Astrocyte of the cerebellum (primary cell): ENCODE data around the gene KLF13.
A peak's percentile ranks its signal among the peaks of the same experiment; 100 is the strongest.

Experiments used
- DNase-seq: peaks from one replicate; pipeline ENCODE4 v3.0.0-alpha.2; 2011; ENCODE audit warnings: low read depth
- H3K4me3 ChIP-seq: 2 replicates; pipeline ENCODE4 v1.5.1; 2011; ENCODE audit warnings: mild to moderate bottlenecking, low read depth, low read length, moderate library complexity
- in situ Hi-C: cut with HindIII; loops from 2 replicates; pipeline ENCODE4 v1.10.0; 2017; ENCODE audit warnings: low sequenced_read_pairs
- TF ChIP-seq, protein P1 (sequence below): IDR thresholded peaks from 2 replicates; pipeline ENCODE4 v1.5.1; 2012; ENCODE audit warnings: low read length, low read depth, moderate library complexity, mild to moderate bottlenecking; ENCODE audit errors: missing control alignments

KLF13 gene

DNA sequence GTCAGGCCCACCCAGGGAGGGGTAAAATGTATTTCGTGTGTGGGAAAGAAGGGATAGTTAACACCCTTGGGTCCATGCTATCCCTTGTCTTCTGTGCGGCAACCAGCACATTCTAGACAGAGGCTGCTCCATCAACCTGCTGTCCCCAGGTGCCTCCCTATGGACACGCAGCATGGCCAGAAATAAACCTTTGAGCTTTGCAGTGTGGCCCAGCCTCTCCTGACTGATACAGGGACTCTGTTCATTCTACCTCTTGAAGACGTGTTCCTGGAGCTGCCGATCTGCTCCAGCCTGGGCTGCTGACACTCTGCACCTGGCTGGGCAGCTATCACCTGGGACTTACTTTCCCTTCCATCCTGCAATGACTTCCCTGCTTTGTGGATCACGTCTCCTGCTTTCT lies 4.1 kb upstream of the KLF13 start:
- in situ Hi-C loops = no loop called here

DNA sequence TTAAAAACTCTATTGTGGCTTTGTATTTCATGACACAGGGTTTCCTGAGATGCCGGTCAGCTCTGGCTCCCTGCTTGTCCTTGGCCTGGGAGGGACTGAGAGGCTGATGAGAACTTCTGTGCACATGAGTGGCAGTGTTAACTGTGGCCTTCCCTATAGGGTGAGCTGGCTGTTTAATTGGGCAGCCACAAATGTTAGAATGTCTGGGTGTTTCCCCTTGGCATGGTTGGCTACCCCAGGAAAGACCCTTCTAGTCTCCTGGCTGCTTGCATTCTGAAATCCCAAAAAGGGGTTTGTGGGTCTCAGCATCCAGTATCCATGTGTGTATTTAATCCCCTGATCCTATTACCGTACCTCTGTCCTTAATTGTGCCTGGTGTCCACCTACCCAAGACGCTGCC lies 3.0 kb upstream of the KLF13 start:
- in situ Hi-C loops = no loop called here
- no peak overlapping the region for H3K4me3 ChIP-seq
- TF ChIP-seq, protein P1, sequence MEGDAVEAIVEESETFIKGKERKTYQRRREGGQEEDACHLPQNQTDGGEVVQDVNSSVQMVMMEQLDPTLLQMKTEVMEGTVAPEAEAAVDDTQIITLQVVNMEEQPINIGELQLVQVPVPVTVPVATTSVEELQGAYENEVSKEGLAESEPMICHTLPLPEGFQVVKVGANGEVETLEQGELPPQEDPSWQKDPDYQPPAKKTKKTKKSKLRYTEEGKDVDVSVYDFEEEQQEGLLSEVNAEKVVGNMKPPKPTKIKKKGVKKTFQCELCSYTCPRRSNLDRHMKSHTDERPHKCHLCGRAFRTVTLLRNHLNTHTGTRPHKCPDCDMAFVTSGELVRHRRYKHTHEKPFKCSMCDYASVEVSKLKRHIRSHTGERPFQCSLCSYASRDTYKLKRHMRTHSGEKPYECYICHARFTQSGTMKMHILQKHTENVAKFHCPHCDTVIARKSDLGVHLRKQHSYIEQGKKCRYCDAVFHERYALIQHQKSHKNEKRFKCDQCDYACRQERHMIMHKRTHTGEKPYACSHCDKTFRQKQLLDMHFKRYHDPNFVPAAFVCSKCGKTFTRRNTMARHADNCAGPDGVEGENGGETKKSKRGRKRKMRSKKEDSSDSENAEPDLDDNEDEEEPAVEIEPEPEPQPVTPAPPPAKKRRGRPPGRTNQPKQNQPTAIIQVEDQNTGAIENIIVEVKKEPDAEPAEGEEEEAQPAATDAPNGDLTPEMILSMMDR = no peak
- DNase-seq = no peak

More for the DNA sequence above, 4.1 kb upstream of the KLF13 start:
- TF ChIP-seq, protein P1 = no peak
- H3K4me3 ChIP-seq = no peak overlapping the region
- no peak for DNase-seq

DNA sequence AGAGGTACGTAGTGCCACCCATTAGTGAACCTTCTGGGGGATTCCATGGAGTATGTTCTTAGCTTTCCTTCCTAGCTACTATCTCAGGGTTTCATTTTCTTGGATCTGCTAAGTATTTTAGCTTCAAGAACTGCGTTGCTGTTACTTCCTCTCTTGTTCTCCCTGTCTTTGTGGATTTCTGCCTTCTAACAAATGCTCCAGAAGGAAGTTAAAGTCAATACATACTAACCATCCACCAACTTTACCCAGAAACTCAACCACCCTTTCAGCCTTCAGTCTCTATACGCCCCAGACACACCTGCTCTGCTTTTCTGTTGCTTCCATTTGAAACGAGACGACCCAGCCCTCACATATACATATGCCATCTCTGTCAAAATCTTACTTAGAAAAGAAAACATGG lies 2.4 kb upstream of the KLF13 start:
- no peak overlapping the region for H3K4me3 ChIP-seq
- in situ Hi-C loops = no loop called here
- TF ChIP-seq, protein P1 = no peak
- no peak for DNase-seq

DNA sequence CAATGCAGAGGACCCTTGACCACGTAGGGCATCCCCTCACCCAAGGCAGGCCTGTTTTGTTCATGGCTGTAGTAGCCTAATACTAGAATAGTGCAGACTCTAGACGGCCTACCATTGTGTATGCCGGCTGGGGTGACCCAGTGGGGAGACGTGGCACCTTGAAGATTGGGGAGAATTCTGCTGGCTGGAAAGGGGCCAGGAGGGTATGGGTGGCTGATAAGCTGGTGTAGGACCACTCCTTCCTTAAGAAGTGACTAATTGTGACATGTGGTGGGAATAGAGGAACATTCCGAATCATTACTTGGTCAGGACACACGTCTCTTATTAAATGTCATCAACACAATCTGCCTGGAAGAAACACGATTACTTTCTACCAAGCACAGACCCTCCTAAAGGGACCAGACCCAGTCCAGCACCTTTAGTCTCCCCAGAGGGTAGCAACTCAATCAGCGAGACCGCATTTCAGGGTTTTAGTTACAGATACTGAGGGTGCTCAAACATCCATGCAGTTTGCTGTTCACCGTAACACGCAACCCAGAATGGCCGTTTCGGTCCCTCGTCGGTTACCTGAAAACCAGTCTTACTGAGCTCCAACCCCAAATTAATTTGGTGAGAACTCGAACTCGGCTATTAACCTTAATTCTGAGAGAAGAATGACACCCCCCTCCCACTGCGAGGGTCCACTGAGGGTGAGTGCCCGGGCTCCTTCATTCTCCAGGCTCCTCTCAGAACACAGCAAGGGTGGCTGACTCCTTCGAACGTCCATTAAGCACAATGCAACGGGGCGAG lies 1.6 kb upstream of the KLF13 start:
- DNase-seq = no peak
- TF ChIP-seq, protein P1 = no peak
- in situ Hi-C loops = no loop called here
- H3K4me3 ChIP-seq = peak overlapping the region; percentile 63

DNA sequence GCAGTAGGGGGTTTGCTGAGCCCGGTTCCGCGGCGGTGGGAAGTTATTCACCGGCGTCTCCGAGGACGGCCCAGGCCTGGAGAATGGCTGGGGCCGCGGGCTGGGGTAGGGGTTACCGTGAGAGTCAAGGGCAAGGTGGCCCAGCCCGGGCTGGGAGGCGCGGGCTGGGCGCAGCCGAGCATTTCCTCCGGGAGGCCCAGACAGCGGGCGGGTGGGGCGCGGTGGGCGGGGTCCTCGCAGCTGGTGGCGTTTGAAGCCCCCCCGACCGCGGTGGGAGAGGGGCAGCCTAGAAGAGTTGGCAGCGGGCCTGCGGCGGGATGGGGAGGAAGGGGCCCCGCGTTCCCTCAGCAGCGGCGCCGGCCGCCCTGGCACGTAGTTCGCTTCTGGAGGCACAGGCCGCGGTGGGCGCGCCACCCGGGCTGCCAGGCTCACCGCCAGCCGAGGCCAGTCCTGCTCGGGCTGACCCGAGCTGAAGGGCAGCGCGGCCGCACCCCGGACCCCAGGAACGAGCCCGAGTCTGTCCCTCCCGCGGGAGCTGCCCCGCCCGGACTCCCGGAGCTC lies 960 bp upstream of the KLF13 start:
- in situ Hi-C loops = no loop called here
- H3K4me3 ChIP-seq = peak overlapping the region; percentile 63
- no peak for DNase-seq
- TF ChIP-seq, protein P1 = no peak

DNA sequence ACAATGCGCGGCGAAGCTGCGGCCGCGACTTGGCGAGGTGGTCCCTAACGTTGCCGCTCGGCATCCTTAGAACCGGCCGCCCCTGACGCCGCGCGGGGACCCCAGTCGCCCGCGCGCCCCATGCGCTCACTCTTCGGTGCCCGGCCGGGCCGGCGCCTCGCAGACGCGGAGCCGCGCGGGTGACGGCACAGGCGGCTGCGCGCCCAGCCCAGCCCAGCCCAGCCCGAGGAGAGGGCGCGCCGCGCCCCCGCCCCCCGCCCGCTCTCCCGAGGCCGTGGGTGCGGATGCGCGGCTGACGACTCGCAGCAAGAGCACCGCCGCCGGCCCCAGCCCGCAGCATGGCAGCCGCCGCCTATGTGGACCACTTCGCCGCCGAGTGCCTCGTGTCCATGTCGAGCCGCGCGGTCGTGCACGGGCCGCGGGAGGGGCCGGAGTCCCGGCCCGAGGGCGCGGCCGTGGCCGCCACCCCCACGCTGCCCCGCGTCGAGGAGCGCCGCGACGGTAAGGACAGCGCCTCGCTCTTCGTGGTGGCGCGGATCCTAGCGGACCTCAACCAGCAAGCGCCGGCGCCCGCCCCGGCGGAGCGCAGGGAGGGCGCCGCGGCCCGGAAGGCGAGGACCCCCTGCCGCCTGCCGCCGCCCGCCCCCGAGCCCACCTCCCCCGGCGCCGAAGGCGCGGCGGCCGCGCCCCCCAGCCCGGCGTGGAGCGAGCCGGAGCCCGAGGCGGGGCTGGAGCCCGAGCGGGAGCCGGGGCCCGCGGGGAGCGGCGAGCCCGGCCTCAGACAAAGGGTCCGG lies 437 bp downstream of the KLF13 start:
- peak overlapping the region; percentile 63 for H3K4me3 ChIP-seq
- TF ChIP-seq, protein P1 = no peak
- no peak for DNase-seq
- in situ Hi-C loops = no loop called here
